Activated gamma-delta T cell (primary cell): ENCODE results near the gene USP33.
A peak's percentile ranks its signal among the peaks of the same experiment; 100 is the strongest.
"Not testable (repeated sequence)": the region's sequence is repeated elsewhere in the genome, so short reads cannot be mapped to it uniquely, and the experiment has no call there.

Experiments
- DNase-seq: peaks from one replicate; lab custom pipeline; 2025; lab: John Stamatoyannopoulos, UW
- total RNA-seq, 2 donors: gene quantifications; one replicate each; lab custom pipeline; 2026; lab: John Stamatoyannopoulos, UW

USP33 gene
- 263 to 268 reads per million in 2 donors for total RNA-seq

DNA sequence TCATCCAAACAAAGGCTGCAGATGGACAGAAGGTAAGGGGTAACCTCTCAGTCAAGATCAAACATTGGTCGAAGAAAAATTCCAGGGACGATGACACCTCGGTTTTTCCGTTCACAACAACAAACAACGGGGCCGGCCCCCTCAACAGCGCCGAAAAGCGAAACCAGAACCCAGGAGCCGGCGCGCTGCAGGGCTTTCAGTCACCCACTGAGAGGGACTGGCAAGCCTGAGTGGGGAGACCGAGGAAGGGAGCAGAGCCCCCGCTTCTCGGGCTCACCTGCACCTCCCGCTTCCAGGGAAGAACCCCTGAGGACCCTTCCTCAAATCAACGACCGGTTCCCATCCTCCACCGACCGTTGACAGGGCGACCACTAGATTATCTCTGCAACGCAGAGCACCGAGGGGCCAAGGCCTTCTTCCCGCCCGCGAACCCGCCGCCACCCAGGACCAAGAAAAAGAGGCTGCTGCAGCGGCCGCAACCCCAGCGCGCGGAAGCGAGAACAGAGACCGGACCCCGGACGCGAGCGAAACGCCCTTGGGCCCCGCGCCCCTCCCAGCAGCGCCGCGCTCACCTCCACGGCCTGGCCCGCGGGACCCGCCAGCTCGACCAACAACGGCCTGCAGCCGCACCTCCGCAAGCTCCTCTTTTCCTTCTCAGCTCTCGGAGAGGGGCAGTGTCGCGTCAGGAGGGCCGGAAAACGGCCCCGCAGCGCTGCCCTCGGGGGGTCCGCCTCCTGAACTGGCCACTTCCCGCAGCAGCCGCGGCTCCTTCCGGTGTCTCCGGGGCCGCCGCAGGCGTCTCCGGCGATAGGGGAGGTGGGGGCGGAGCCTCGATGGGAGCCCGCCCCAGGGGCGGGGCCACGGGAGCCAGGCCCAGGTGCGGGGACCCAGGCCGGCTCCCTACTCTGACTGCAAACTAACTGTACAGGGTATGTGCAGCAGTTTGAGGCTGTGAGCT lies at the start of gene USP33:
Gene USP33, minus strand, starts transcription at position 782 of the 958 bp plus-strand sequence. CDS start 18,155 bp downstream, outside the sequence.
- DNase-seq, result peak; percentile 85

DNA sequence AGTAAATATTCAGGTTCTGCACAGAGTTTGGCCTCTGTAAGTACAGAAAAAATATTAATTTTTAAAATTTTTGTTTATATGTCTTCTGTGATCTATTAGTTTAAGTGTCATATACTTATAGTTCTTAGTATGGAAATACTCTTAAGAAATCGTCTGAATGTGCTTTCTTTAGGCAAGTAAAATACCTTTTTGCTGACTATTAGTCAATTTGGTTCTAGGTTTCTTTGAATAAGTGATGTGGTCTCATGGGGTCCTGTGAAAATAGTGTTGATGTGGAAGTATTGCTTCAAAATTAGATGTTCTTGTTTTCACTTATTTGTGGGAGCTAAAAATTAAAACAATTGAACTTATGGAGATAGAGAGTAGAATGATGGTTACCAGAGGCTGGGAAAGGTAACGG lies 43.7 kb upstream of the USP33 start:
- no peak for DNase-seq

- DNase-seq, result no peak
Observed at GRCh38 chr1:77802026-77802425, 42.4 kb upstream of the USP33 start.

- DNase-seq, result no peak
Observed at GRCh38 chr1:77797991-77798390, 38.3 kb upstream of the USP33 start.

DNA sequence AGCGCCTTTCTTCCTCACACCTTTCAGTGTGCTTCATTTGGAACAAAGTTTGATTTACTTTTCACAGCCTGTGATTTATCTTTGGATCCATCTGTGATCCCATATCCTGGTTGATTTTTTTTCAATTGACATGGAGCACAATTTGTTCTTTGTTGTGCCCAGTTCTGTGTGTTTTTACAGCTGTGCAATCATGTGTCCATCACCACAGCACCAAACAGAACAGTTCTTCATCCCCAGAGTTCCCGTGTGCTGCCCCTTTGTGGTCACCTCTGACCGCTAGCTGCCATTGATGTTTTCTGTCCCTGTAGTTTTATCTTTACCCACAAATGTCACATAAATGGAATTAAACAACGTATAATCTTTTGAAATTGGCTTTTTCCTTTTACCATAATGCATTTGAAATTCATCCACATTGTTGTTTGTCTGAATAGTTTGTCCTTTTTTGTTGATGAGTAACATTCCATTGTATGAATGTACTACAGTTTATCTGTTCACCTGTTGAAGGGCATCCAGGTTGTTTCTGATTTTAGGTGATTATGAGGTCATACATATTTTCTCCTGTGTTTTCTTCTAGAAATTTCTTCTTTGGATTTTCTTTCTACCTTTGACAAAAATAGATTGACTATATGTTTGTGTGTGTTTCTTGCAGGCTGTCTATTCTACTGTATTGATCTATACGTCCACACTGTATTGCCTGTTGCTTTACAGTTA lies 37.2 kb upstream of the USP33 start:
- DNase-seq, result no peak

GRCh38 chr1:77794550-77794949 lies 34.9 kb upstream of the USP33 start:
- DNase-seq, result no peak

GRCh38 chr1:77786093-77786741 lies 26.6 kb upstream of the USP33 start:
- DNase-seq, result not testable (repeated sequence)

DNA sequence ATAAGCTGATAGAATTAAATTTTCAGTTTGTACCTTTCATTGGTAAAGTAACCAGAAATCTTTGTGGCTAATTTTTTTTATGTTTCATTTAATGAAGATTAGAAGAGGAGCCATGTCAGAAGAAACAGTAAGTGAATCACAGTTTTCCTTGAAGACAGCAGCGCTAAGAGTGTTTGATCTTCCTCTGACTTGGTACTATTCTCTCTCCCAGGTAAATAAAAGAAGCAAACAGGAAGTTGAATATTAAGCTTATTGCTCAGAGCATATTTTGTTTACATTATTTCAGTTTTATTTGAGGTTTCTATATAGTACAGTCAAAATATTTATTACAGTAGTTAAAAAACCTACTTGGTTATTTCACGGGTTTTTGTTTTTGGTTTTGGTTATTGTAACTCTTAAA lies 23.5 kb upstream of the USP33 start:
- no peak for DNase-seq

GRCh38 chr1:77781683-77782082 lies 22.0 kb upstream of the USP33 start:
- no peak for DNase-seq

- peak; percentile 29 for DNase-seq
Observed at GRCh38 chr1:77779529-77780281, 20.1 kb upstream of the USP33 start, which contains the start of gene MIGA1. Gene MIGA1, plus strand, starts transcription at chr1:77779649. Its CDS starts 3,604 bp downstream, at chr1:77783253.

- no peak for DNase-seq
Observed at GRCh38 chr1:77776007-77776700, 16.5 kb upstream of the USP33 start.

GRCh38 chr1:77768006-77768405 lies 8.4 kb upstream of the USP33 start:
- DNase-seq, result no peak

GRCh38 chr1:77762072-77762476 lies 2.4 kb upstream of the USP33 start:
- no peak for DNase-seq

DNA sequence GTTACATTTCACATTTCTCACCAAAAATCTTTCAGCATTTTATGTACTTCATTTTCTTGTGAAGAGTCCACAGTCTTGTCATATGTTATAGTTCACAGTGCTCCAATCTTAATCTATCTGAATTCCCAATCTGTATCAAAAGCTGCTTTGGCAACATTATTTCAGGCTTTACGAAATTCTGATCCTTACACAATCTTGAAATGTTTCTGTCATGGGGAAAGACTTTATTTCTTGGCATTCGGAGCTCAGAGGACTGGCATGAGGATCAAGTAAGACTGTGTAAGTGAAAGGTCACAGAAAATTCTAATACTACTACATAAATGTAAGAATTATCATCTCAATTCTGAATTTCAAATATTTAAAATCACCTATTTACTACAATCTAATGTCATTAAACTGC lies 2.0 kb downstream of the USP33 start:
- no peak for DNase-seq

DNA sequence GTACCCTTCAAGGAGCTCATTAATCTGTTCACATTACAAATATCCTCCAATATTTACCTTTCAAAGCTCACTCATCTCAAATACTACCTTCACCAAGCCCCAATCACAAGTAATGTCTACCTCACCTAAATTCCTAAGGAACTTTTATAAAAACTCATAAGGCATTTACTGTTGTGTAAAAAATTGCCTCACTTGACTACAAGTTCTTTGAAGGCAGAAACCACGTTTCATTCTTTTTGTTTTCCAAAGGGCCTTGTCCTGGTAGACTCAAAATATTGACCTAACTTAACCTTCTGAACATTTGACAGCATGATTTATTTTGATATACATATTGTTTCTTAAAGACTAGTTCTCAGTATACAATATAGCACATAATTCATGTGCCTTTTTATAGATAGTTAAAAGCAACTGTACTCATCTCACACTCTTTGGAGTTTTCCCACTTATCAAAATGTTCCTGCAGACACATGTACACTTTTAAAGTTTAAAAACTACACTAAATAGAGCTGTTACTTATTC lies 2.5 kb downstream of the USP33 start:
- DNase-seq, result no peak

GRCh38 chr1:77756052-77756754 lies 3.4 kb downstream of the USP33 start:
- no peak for DNase-seq

GRCh38 chr1:77749489-77749888 lies 10.2 kb downstream of the USP33 start:
- DNase-seq, result not testable (repeated sequence)

DNA sequence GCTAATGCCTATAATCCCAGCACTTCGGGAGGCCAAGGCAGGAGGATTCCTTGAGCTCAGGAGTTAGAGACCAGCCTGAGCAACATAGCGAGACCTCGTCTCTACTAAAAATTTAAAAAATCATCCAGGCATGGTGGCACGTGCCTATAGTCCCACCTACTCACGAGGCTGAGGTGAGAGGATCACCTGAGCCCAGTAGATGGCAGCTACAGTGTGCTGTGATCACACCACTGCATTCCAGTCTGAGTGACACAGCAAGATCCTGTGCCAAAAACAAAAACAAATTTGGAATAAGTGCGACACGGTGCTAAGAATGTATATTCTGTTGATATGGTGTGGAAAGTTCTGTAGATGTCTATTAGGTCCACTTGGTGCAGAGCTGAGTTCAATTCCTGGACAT lies 15.1 kb downstream of the USP33 start:
- DNase-seq, result no peak

GRCh38 chr1:77742011-77742555 lies 17.6 kb downstream of the USP33 start:
- no peak for DNase-seq

DNA sequence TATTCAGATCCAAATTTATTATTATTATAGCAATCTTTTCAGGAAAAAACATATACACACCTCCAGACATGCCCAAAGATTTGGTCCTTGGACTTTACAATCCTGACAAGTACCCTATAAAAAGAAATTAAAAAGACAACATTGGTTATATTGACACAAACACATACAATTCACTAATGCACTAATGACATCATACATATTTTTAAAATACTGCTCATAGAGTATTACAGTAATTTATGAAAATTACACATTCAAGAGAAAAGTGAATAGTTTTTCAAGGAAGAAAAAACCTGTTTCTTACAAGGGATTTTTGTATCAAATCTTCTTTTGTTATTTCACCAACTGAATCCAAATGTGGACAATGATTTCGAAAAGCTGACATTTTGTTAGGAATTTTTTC lies 18.3 kb downstream of the USP33 start:
- no peak for DNase-seq
